Natural killer cell treated with Interleukin-12 subunit alpha and Interleukin-12 subunit beta and Interleukin-15 and Interleukin-18, amount 100 ng/mL, for 72 hours (primary cell): Measurements from ENCODE around the gene FANCC. TPM values are rescaled to one million over a fixed set of nuclear protein-coding genes. Genes with fewer than 3 reads are reported as not detected.

Experiments
- ATAC-seq, 2 donors: fragments of 150-1000 bp; cut with Tn5 transposase in 1 of 2; sonication (Bioruptor Pico), chemical (Tn5 transposase) in 1 of 2; 2 replicates each; pipeline ENCODE4 v1.10.0; 2021
- DNase-seq: peaks from one replicate; pipeline ENCODE4 v3.0.0; 2022; ENCODE audit warnings: low spot score
- H3K27ac Mint-ChIP-seq, 2 donors: 1 replicate in 1 of 2; 2 replicates in 1 of 2; pipeline ENCODE4 v1.8.0; 2022; ENCODE audit warnings: mixed read lengths in 2 of 2, mild to moderate bottlenecking in 1 of 2, moderate library complexity in 1 of 2
- H3K27me3 Mint-ChIP-seq, 2 donors: 1 replicate in 1 of 2; 2 replicates in 1 of 2; pipeline ENCODE4 v1.8.0; 2022; ENCODE audit warnings: mixed read lengths in 2 of 2
- H3K36me3 Mint-ChIP-seq: one replicate; pipeline ENCODE4 v1.8.0; 2022; ENCODE audit warnings: mixed read lengths
- H3K4me1 Mint-ChIP-seq, 2 donors: 1 replicate in 1 of 2; 2 replicates in 1 of 2; pipeline ENCODE4 v1.8.0; 2022; ENCODE audit warnings: low read depth in 2 of 2, mixed read lengths in 2 of 2, mild to moderate bottlenecking in 1 of 2
- H3K4me3 Mint-ChIP-seq: one replicate; pipeline ENCODE4 v1.8.0; 2022; ENCODE audit warnings: mixed read lengths
- H3K9me3 Mint-ChIP-seq: 2 replicates; pipeline ENCODE4 v1.8.0; 2022; ENCODE audit warnings: mixed read lengths
- total RNA-seq, 2 donors: library from RNA; stranded (reverse); gene quantifications; one replicate each; pipeline ENCODE4 v1.2.3, GENCODE V29; 2022

FANCC gene
- total RNA-seq, 2 donors from 2014 or later: 13.5 to 30.5 TPM

DNA sequence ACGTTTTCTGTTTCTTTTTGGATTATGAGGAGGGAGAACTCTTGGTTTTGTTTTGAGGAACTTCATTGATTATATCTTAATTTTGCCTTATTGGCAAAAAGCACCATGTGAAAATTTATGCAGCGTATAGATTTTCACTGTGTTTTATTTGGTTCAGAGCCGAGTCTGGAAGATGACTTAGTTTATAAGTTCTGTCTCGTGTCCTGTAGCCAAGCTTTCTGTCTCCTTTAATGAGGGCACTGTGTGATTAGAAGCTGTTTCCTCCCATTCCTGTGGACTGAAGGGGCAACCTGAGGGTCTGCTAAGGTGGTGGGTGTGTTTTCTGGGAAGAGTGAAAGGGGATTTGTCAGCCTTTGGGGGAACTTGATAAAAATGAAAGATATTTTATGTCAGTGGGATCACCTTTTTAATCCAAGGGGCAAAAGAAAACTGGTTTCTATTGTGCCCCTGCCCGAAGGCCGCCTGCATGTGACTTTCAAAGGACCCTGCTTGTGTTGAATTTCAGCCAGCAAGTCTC is 262.1 kb downstream of the FANCC start:
- Mint-ChIP-seq H3K27me3 (peaks cover 5% of the 10 kb centered on the region in 2 donors), H3K4me1 (no peaks in the 10 kb centered on the region), H3K9me3 (no peaks in the 10 kb centered on the region), H3K4me3 (no peak overlapping the region), H3K36me3 (no peaks in the 10 kb centered on the region), H3K27ac (no peak overlapping the region)
- ATAC-seq (no peak), DNase-seq (no peak)

DNA sequence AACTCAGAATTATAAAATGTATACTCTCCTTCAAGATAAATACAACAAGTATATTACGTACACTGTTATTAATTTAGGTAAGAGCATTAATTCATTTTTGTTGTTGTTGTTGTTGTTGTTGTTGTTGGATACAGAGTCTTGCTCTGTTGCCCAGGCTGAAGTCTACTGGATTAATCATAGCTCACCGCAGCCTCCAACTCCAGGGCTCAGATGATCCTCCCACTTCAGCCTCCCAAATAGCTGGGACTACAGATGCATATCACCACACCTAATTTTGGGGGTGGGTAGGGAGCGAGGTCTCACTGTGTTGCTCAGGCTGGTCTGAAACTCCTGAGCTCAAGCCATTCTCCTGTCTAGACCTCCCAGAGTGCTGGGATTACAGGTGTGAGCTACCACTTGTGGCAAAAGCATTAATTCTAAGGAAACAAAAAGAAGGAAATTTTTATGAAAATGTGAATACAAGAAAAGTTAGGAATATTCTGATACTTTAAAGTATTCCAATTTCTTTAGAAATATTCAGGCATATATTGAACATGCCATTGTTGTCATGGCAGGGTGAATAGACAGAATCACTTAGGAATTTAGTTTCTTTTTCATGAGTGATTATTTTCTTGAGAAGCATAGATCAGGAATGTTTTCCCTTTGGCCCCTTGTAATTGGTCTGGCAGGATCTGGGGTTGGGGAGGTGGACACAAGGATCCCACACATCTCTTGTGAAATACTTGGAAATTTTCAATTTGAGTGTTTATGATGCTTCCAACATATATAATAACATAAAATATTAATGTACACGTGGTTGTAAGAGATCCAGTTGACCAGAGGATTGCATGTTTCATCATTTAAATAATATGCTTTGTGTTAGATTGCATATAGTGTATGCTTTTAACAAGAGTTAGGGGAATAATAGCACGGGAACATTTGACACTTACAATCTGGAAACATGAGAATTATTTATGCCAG is 263.6 kb downstream of the FANCC start:
- DNase-seq: no peak
- peaks cover 2 to 3% of the 10 kb centered on the region in 2 donors for H3K4me1 Mint-ChIP-seq
- H3K36me3 Mint-ChIP-seq: no peaks in the 10 kb centered on the region
- no peak overlapping the region for H3K27ac Mint-ChIP-seq
- H3K9me3 Mint-ChIP-seq: no peaks in the 10 kb centered on the region
- no peak overlapping the region for H3K4me3 Mint-ChIP-seq
- peaks cover 10 to 20% of the 10 kb centered on the region in 2 donors for H3K27me3 Mint-ChIP-seq
- ATAC-seq: no peak

DNA sequence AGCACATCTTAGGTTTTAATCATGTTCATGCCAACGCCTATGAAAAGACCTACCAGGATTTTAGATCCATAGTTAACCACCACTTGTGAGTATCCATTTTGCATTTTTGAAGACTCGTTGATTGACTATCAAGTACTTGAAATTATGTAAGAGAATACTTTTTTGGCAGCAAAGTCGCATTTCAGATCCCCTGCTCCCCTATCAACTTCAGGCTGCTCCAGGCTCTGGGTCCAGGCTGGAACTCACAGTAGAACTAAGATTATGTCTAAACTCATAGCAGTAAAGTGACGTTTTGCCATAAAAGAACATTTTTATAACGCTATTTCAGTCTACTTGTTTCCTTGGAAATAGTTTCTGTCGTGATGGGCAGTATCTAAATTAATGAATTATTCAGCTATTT is 267.7 kb downstream of the FANCC start:
- no peaks in the 10 kb centered on the region for H3K9me3 Mint-ChIP-seq
- no peak for ATAC-seq
- H3K27me3 Mint-ChIP-seq: peaks cover 14 to 30% of the 10 kb centered on the region in 2 donors
- DNase-seq: no peak
- peaks cover 6 to 7% of the 10 kb centered on the region in 2 donors for H3K4me1 Mint-ChIP-seq
- H3K27ac Mint-ChIP-seq: no peak overlapping the region
- H3K4me3 Mint-ChIP-seq: no peak overlapping the region
- H3K36me3 Mint-ChIP-seq: no peaks in the 10 kb centered on the region

Other genes starting within 250 kb of the FANCC start
- 10 to 100 TPM; 15.2 to 15.9 TPM for gene PTCH1, start 199.3 kb upstream of the FANCC start, total RNA-seq